ENCODE results near the gene NTM.

GRCh38 chr11:132099692-132100091 lies 729.3 kb downstream of the NTM start:
- TF ChIP-seq, protein P1, sequence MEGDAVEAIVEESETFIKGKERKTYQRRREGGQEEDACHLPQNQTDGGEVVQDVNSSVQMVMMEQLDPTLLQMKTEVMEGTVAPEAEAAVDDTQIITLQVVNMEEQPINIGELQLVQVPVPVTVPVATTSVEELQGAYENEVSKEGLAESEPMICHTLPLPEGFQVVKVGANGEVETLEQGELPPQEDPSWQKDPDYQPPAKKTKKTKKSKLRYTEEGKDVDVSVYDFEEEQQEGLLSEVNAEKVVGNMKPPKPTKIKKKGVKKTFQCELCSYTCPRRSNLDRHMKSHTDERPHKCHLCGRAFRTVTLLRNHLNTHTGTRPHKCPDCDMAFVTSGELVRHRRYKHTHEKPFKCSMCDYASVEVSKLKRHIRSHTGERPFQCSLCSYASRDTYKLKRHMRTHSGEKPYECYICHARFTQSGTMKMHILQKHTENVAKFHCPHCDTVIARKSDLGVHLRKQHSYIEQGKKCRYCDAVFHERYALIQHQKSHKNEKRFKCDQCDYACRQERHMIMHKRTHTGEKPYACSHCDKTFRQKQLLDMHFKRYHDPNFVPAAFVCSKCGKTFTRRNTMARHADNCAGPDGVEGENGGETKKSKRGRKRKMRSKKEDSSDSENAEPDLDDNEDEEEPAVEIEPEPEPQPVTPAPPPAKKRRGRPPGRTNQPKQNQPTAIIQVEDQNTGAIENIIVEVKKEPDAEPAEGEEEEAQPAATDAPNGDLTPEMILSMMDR (IDR thresholded peaks at IDR 0.05 in 2 of 3, conservative IDR thresholded peaks at IDR 0.05 in 1 of 3; ENCODE audit: borderline replicate concordance in 1 of 3, insufficient read depth in 1 of 3, low read depth in 2 of 3, low read length in 2 of 3), result peak in 2 of 3 experiments; percentile 14 to 29; a peak in 2 of 6 replicates
- TF ChIP-seq TCF7L2 (IDR thresholded peaks at IDR 0.05; ENCODE audit: borderline replicate concordance, extremely low read depth, insufficient read depth, insufficient read length), result no peak

Measured in HCT116 (cell line).